Thoracic aorta (tissue), 2 donors: ENCODE data around the gene TMC5. TPM values are rescaled to one million over a fixed set of nuclear protein-coding genes. Genes with fewer than 3 reads are reported as not detected.

Experiments
- ATAC-seq: fragments of 150-250 bp; one replicate; pipeline ENCODE4 v1.8.0; 2017; ENCODE audit warnings: low read depth; ENCODE audit not compliant: insufficient number of reproducible peaks, low FRiP score
- DNase-seq: peaks from one replicate; pipeline ENCODE4 v3.0.0-alpha.2; 2020; ENCODE audit warnings: low spot score
- H3K27ac ChIP-seq, 2 donors: fragments of 200-600 bp; sonication (generic); 1 replicate in 1 of 2; 2 replicates in 1 of 2; pipeline ENCODE4 v1.5.1; 2016; ENCODE audit warnings: mild to moderate bottlenecking in 2 of 2, moderate library complexity in 2 of 2
- H3K27me3 ChIP-seq: fragments of 200-600 bp; sonication (generic); replicated peaks from 2 replicates; pipeline ENCODE4 v1.6.0; 2016; ENCODE audit warnings: mild to moderate bottlenecking; ENCODE audit not compliant: insufficient read depth
- H3K36me3 ChIP-seq: fragments of 200-600 bp; sonication (generic); one replicate; pipeline ENCODE4 v1.5.1; 2016
- H3K4me1 ChIP-seq, 2 donors: fragments of 200-600 bp; sonication (generic); 1 replicate in 1 of 2; 2 replicates in 1 of 2; pipeline versions ENCODE4 v1.5.1 to v1.6.0; 2016; ENCODE audit warnings: low read depth in 2 of 2, mild to moderate bottlenecking in 1 of 2; ENCODE audit not compliant: control insufficient read depth in 1 of 2
- H3K4me3 ChIP-seq: fragments of 200-600 bp; sonication (generic); 2 replicates; pipeline ENCODE4 v1.5.1; 2016; ENCODE audit warnings: mild to moderate bottlenecking
- H3K9me3 ChIP-seq: fragments of 200-600 bp; sonication (generic); 2 replicates; pipeline ENCODE4 v1.5.1; 2016
- CTCF ChIP-seq: fragments of 200-600 bp; sonication (generic); IDR thresholded peaks from one replicate; pipeline ENCODE4 v1.5.1; 2019; ENCODE audit warnings: antibody characterized with exemption
- total RNA-seq, 2 donors: library from RNA; depleted of rRNA; stranded (reverse); fragments of >200 nt; gene quantifications; one replicate each; pipeline versions ENCODE4 v1.1.0 to v1.2.3, GENCODE V29; 2016

The TMC5 gene
- total RNA-seq, 2 donors from 2014 or later, result 0.71 TPM; not detected in 1

GRCh38 chr16:19378511-19378910 lies 39.2 kb upstream of the TMC5 start:
- no peaks in the 10 kb centered on the region for H3K9me3 ChIP-seq
- no peaks in the 10 kb centered on the region for H3K36me3 ChIP-seq
- no peak for ATAC-seq
- no peak overlapping the region for H3K4me3 ChIP-seq
- peaks cover 0 to 11% of the 10 kb centered on the region in 2 donors for H3K4me1 ChIP-seq
- DNase-seq, result no peak
- no peak overlapping the region for H3K27ac ChIP-seq
- no peaks in the 10 kb centered on the region for H3K27me3 ChIP-seq
- TF ChIP-seq CTCF, result no peak

- DNase-seq (no peak), ATAC-seq (no peak)
- peaks cover 0 to 11% of the 10 kb centered on the region in 2 donors for H3K4me1 ChIP-seq
- no peaks in the 10 kb centered on the region for H3K9me3 ChIP-seq
- no peaks in the 10 kb centered on the region for H3K27me3 ChIP-seq
- no peak overlapping the region for H3K27ac ChIP-seq
- H3K36me3 ChIP-seq, result no peaks in the 10 kb centered on the region
- no peak overlapping the region for H3K4me3 ChIP-seq
- TF ChIP-seq CTCF, result no peak
Measured at GRCh38 chr16:19379838-19380237, 37.8 kb upstream of the TMC5 start.

GRCh38 chr16:19380328-19380727 lies 37.4 kb upstream of the TMC5 start:
- H3K27ac ChIP-seq, result no peak overlapping the region
- ATAC-seq (no peak), DNase-seq (no peak)
- H3K9me3 ChIP-seq, result no peaks in the 10 kb centered on the region
- H3K4me3 ChIP-seq, result no peak overlapping the region
- no peaks in the 10 kb centered on the region for H3K36me3 ChIP-seq
- no peak for TF ChIP-seq CTCF
- no peaks in the 10 kb centered on the region for H3K27me3 ChIP-seq
- peaks cover 0 to 11% of the 10 kb centered on the region in 2 donors for H3K4me1 ChIP-seq

GRCh38 chr16:19382084-19382801 lies 35.4 kb upstream of the TMC5 start:
- Histone ChIP-seq H3K27me3 (no peaks in the 10 kb centered on the region), H3K27ac (no peak overlapping the region), H3K4me1 (peaks cover 0 to 11% of the 10 kb centered on the region in 2 donors), H3K4me3 (no peak overlapping the region), H3K36me3 (no peaks in the 10 kb centered on the region), H3K9me3 (no peaks in the 10 kb centered on the region)
- DNase-seq (no peak), ATAC-seq (no peak)
- TF ChIP-seq CTCF, result no peak

GRCh38 chr16:19382887-19383816 lies 34.5 kb upstream of the TMC5 start:
- no peak for ATAC-seq
- TF ChIP-seq CTCF, result no peak
- H3K27me3 ChIP-seq, result no peaks in the 10 kb centered on the region
- H3K4me1 ChIP-seq, result peaks cover 0 to 11% of the 10 kb centered on the region in 2 donors
- no peak overlapping the region for H3K27ac ChIP-seq
- H3K9me3 ChIP-seq, result no peaks in the 10 kb centered on the region
- H3K4me3 ChIP-seq, result no peak overlapping the region
- no peaks in the 10 kb centered on the region for H3K36me3 ChIP-seq
- DNase-seq, result no peak
